ENCODE data around the gene CTNNA3.

CTNNA3 gene

DNA sequence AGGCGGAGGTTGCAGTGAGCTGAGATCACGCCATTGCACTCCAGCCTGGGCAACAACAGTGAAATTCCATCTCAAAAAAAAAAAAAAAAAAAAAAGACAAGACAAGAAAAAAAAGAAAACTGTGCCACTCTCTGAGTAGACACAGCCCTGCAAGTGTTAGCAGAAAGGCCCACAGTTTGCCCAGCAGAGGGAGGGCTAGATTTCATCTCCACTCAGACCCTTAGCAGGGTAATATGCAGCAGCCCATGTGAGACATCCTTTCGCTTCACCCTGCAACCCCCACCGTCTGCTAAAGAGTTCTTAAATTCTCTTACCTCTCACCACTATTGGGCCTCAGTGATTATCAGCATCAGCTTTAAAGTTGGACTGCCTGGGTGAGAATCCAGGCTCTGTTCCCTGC lies 38.2 kb downstream of the CTNNA3 start:
- H3K4me3 ChIP-seq (ENCODE audit: control insufficient read depth, low read depth, low read length): no peak overlapping the region
- TF ChIP-seq, protein P1, sequence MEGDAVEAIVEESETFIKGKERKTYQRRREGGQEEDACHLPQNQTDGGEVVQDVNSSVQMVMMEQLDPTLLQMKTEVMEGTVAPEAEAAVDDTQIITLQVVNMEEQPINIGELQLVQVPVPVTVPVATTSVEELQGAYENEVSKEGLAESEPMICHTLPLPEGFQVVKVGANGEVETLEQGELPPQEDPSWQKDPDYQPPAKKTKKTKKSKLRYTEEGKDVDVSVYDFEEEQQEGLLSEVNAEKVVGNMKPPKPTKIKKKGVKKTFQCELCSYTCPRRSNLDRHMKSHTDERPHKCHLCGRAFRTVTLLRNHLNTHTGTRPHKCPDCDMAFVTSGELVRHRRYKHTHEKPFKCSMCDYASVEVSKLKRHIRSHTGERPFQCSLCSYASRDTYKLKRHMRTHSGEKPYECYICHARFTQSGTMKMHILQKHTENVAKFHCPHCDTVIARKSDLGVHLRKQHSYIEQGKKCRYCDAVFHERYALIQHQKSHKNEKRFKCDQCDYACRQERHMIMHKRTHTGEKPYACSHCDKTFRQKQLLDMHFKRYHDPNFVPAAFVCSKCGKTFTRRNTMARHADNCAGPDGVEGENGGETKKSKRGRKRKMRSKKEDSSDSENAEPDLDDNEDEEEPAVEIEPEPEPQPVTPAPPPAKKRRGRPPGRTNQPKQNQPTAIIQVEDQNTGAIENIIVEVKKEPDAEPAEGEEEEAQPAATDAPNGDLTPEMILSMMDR (IDR thresholded peaks at IDR 0.05; ENCODE audit: control insufficient read depth, insufficient read depth, low read depth, low read length, missing control alignments): no peak
- no peak for DNase-seq (ENCODE audit: low read depth)

DNA sequence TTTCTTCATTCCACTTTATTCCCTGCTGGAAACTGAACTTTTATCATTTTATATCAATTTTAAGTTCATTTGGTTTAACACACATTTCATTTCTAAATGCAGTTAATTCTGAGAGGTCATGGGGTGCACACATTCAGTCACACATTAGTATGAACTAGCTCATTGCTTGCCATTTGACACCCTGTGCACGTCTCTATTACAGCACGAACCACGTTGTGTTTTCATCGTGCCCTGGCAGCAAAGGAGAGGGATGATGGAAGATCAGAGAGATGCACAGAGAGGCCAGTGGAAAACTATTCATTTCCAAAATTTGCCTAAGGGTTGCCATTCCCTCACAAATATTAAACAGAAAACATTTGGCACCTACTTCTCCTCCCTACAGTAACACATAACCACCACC lies 45.4 kb downstream of the CTNNA3 start:
- no peak overlapping the region for H3K4me3 ChIP-seq (ENCODE audit: control insufficient read depth, low read depth, low read length)
- DNase-seq (ENCODE audit: low read depth): no peak
- TF ChIP-seq, protein P1 (IDR thresholded peaks at IDR 0.05; ENCODE audit: control insufficient read depth, insufficient read depth, low read depth, low read length, missing control alignments): no peak

DNA sequence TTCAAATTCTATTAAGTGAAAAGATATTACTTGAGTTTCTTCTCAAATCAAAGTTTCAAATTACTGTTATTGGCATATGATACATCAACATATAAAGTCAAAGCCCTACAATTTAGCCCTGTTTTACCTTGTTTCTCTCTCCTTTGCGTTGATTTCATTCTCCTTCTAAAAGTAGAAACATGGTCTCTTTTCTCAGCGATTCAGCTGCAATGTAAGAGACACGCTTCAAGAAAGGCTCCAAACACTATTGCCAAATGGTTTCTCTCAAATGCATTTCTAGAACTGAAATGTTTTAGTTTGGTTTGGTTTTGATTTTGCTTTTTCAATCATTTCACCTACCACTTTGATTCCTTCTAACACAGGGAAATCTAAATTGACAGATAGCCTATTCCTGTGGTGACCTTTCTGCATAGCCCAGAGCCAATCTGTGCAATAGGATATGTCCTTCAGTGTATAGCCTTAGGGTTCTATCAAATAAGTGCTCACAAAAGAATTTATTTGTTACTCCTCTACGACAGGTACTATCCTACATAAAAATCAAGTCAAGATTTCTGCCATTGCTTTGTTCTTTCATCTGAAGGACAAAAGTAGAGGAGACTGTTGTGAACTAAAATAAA lies 47.3 kb downstream of the CTNNA3 start:
- DNase-seq (ENCODE audit: low read depth): no peak
- no peak overlapping the region for H3K4me3 ChIP-seq (ENCODE audit: control insufficient read depth, low read depth, low read length)
- TF ChIP-seq, protein P1 (IDR thresholded peaks at IDR 0.05; ENCODE audit: control insufficient read depth, insufficient read depth, low read depth, low read length, missing control alignments): no peak

DNA sequence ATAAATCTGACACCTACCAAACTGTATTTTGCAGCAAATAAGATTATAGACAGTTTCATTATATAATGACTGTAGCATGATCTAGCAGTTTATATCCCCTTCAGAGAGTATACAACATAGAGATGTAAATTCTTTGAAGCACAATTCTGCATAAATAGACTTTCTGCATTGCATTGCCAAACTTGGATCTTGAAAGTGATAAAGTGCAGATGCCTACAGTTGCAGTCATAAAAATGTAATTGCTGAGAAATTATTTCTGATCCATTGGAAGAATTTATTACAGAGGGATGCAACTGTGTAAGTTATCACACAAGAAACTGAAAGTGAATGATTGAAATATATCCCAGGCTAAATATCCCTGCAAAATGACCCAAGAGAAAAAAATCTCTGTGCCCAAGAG lies 65.1 kb downstream of the CTNNA3 start:
- TF ChIP-seq, protein P1 (IDR thresholded peaks at IDR 0.05; ENCODE audit: control insufficient read depth, insufficient read depth, low read depth, low read length, missing control alignments): no peak
- DNase-seq (ENCODE audit: low read depth): no peak
- H3K4me3 ChIP-seq (ENCODE audit: control insufficient read depth, low read depth, low read length): no peak overlapping the region

DNA sequence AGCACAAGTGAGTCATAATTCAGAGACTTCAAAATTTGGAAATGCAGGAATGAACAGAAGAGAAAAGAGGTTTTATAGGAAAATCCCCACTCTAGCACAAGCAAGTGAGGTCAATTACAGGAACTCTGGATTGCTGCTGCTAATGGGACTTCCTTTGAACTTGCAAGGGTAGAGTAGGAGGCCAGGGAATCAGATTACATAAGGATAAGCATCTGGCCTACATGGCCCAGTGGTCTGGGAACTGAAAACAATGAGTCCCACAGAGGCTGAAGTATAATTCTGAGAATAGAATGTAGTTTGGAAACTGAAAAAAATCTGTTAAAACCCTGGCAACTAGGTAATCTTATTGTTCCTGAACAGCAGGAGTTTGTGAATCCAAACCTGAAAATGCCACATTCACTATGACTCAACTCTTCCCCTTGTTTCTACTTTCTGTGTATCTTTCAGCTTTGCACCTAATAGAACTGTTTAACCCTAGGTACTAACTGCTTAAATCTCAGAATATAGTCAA lies 66.5 kb downstream of the CTNNA3 start:
- H3K4me3 ChIP-seq (ENCODE audit: control insufficient read depth, low read depth, low read length): no peak overlapping the region
- no peak for DNase-seq (ENCODE audit: low read depth)
- TF ChIP-seq, protein P1 (IDR thresholded peaks at IDR 0.05; ENCODE audit: control insufficient read depth, insufficient read depth, low read depth, low read length, missing control alignments): no peak

DNA sequence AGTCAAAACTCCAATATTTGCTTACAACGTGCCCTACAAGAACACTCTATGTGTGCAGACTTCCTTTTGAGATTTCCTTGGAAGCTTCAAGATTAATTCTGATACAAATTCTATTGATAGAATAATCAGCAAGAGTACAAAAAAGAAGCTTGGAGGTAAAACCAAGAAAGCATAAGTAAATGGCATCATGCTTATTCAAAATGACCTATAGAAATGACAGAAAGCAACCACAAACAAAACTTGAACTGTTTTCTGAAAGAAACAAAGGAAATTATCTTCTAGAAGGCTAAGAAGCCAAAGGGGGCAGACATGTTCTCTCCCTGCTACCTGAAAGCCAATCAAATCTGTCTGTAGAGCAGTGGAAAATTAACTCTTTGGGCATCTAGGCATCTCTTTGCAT lies 73.0 kb downstream of the CTNNA3 start:
- TF ChIP-seq, protein P1 (IDR thresholded peaks at IDR 0.05; ENCODE audit: control insufficient read depth, insufficient read depth, low read depth, low read length, missing control alignments): no peak
- no peak for DNase-seq (ENCODE audit: low read depth)
- no peak overlapping the region for H3K4me3 ChIP-seq (ENCODE audit: control insufficient read depth, low read depth, low read length)
